GM12874 (cell line): Measurements from ENCODE around the gene FKBP15.

Experiments
- TF ChIP-seq, protein P1 (sequence below): IDR thresholded peaks from 2 replicates; pipeline ENCODE4 v1.5.1; 2011; ENCODE audit warnings: low read depth, mild to moderate bottlenecking, control low read depth, low read length, moderate library complexity; ENCODE audit not compliant: insufficient read depth

The FKBP15 gene

GRCh38 chr9:113223963-113224362 is 2.9 kb upstream of the FKBP15 start:
- TF ChIP-seq, protein P1, sequence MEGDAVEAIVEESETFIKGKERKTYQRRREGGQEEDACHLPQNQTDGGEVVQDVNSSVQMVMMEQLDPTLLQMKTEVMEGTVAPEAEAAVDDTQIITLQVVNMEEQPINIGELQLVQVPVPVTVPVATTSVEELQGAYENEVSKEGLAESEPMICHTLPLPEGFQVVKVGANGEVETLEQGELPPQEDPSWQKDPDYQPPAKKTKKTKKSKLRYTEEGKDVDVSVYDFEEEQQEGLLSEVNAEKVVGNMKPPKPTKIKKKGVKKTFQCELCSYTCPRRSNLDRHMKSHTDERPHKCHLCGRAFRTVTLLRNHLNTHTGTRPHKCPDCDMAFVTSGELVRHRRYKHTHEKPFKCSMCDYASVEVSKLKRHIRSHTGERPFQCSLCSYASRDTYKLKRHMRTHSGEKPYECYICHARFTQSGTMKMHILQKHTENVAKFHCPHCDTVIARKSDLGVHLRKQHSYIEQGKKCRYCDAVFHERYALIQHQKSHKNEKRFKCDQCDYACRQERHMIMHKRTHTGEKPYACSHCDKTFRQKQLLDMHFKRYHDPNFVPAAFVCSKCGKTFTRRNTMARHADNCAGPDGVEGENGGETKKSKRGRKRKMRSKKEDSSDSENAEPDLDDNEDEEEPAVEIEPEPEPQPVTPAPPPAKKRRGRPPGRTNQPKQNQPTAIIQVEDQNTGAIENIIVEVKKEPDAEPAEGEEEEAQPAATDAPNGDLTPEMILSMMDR = no peak

DNA sequence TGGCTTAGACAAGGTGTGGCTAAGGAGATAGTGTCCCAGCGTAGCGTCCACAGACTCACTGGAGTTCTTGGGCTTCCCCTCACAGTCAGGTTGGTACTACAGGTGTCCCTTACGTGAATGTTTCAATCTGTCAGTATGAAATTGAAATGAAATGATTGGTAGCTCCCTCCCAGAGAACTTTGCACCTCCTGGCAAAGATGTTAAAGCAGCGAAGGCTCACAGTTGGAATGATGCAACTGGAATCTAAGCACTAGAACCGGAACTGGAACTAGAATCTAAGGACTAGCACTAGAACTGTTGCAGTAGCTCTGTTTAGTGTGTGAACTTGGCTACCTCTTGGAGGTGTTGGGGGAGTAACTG is 1.4 kb upstream of the FKBP15 start:
- TF ChIP-seq, protein P1 = no peak

DNA sequence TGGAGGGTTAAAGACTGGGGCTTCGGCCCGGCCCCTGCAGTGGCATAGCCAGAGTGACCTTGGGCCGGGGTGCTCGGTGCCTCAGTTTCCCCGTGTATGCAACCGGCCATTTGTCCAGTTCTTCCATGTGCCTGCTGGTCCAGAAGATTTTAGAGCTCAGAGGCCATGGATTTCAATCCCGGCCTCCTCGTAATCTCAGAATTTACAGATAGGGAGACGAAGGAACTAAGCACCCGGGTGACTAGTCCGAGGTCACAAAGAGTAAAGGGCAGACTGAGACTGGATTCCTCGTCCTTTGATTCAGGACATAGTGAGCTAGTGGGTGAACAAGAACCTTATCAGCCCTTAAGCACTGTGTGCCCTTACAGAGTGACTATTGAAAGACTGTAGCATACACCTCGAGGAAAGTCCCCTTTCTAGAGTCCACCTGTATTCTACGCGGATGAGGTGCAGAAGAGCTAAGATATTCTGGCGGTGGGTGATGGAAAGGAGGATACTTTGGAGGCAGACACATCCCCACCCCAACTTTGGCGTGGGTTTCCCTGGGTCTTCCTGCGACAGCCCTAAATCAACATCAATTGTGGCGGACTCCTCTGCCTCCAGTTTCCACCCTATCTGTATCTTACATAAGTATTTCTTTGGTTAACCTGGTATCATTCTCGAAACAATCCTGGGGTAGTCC is 864 bp upstream of the FKBP15 start:
- TF ChIP-seq, protein P1 = no peak

DNA sequence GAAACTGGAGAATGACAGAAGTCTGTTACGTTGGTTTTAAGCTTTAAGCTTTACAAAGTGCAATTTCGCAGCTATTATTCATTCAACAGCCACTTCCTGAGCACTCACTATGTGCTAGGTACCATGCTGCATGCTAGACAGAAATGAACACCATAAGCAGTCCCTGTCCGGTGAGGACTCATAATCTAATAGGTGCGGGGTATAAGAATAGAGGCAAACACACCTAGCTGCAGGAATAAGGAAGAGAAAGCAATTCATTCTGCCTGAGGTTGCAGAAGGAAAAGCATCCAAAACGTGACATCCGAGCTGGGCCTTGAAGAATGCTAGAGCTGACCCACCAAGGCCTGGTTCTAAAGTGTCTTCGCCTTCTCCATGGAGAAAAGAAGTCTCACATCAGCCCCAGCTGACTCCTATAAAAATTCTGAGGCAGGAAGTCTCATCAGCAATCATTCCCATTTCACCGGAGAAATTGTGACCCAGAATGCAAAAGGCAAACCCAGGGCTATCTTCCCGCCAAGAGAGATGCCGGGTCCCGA is 542 bp downstream of the FKBP15 start:
- TF ChIP-seq, protein P1 = no peak

DNA sequence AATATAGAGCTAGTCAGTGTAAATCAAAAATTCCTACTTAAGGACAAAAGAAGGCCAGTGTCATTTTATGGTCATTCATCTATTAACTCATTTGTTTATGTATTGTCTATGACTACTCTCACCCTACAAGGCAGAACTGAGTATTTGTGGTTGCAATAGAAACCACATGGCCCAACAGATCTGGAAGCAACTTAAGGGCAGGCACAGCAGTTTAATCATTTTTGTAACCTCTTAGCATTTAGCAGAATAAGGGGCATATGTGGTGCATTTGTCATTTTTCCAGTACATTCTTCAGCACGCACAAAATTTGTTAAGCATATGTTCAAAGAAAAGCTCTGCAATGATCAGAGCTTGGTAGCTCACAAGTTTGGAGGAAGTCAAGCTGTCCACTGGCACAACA is 1.1 kb downstream of the FKBP15 start:
- TF ChIP-seq, protein P1 = no peak

GRCh38 chr9:113219186-113219936 is 1.7 kb downstream of the FKBP15 start:
- TF ChIP-seq, protein P1 = no peak

DNA sequence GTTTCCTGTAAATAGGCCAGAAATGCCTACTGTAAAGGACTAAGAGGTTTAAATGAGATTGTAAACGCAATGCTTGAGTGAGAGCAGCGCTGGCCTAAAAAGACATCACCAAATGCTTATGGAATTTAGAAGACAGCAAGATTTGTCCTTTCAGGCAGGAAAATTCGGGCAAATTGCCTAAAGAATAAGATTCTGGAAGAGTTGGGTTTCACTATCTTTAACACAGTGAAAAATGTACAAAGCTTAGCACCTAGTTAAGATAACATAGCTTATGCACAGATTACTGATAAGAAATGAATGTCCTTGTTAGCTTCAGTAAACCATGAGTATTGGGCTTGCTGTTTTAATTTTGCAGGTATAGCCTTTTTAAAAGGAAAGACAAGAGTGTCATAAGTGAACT is 4.7 kb downstream of the FKBP15 start:
- TF ChIP-seq, protein P1 = no peak
